ENCODE data around the gene PAIP2.

The PAIP2 gene

DNA sequence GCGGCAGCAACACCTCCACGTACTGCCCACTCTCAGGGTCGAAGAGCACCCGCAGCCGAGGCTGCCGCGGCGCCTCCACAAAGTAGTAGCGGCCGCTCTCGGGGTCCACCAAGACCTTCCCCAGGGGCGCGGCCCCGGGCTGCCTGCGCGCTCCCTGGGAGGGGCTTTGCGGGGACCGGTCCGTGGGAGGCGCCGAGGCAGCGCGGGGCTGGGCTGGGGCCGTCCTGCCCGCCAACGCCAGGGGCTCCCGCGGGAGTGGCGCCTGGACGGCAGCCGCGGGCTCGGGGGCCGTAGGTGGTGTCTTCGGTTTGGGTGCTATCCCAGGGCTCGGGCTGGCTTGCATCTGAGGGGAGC is 50.6 kb downstream of the PAIP2 start:
- Histone ChIP-seq H3K27ac (ENCODE audit: poor library complexity, severe bottlenecking) (peak overlapping the region; percentile 60), H3K36me3 (ENCODE audit: low read depth) (no peaks in the 10 kb centered on the region), H3K4me3 (ENCODE audit: severe bottlenecking) (no peak overlapping the region), H3K9me3 (ENCODE audit: severe bottlenecking) (no peaks in the 10 kb centered on the region), H3K27me3 (ENCODE audit: insufficient read depth, poor library complexity, severe bottlenecking) (no peaks in the 10 kb centered on the region), H3K4me1 (ENCODE audit: insufficient read depth, poor library complexity, severe bottlenecking) (peaks cover 12% of the 10 kb centered on the region)
- DNase-seq (ENCODE audit: low spot score) (no peak), ATAC-seq (ENCODE audit: low read depth) (no peak)
- TF ChIP-seq, protein P1, sequence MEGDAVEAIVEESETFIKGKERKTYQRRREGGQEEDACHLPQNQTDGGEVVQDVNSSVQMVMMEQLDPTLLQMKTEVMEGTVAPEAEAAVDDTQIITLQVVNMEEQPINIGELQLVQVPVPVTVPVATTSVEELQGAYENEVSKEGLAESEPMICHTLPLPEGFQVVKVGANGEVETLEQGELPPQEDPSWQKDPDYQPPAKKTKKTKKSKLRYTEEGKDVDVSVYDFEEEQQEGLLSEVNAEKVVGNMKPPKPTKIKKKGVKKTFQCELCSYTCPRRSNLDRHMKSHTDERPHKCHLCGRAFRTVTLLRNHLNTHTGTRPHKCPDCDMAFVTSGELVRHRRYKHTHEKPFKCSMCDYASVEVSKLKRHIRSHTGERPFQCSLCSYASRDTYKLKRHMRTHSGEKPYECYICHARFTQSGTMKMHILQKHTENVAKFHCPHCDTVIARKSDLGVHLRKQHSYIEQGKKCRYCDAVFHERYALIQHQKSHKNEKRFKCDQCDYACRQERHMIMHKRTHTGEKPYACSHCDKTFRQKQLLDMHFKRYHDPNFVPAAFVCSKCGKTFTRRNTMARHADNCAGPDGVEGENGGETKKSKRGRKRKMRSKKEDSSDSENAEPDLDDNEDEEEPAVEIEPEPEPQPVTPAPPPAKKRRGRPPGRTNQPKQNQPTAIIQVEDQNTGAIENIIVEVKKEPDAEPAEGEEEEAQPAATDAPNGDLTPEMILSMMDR (IDR thresholded peaks at IDR 0.05; ENCODE audit: poor library complexity, severe bottlenecking) = no peak

GRCh38 chr5:139392678-139393496 is 51.2 kb downstream of the PAIP2 start:
- DNase-seq (ENCODE audit: low spot score) = no peak
- no peak overlapping the region for H3K27ac ChIP-seq (ENCODE audit: poor library complexity, severe bottlenecking)

GRCh38 chr5:139393497-139394122 is 52.0 kb downstream of the PAIP2 start:
- DNase-seq (ENCODE audit: low spot score) (no peak), ATAC-seq (ENCODE audit: low read depth) (no peak)
- Histone ChIP-seq H3K27ac (ENCODE audit: poor library complexity, severe bottlenecking) (no peak overlapping the region), H3K9me3 (ENCODE audit: severe bottlenecking) (no peaks in the 10 kb centered on the region), H3K27me3 (ENCODE audit: insufficient read depth, poor library complexity, severe bottlenecking) (no peaks in the 10 kb centered on the region), H3K36me3 (ENCODE audit: low read depth) (no peaks in the 10 kb centered on the region), H3K4me3 (ENCODE audit: severe bottlenecking) (no peak overlapping the region), H3K4me1 (ENCODE audit: insufficient read depth, poor library complexity, severe bottlenecking) (peaks cover 12% of the 10 kb centered on the region)
- TF ChIP-seq, protein P1 (IDR thresholded peaks at IDR 0.05; ENCODE audit: poor library complexity, severe bottlenecking) = no peak

More at GRCh38 chr5:139392678-139393496, 51.2 kb downstream of the PAIP2 start:
- Histone ChIP-seq H3K4me3 (ENCODE audit: severe bottlenecking) (no peak overlapping the region), H3K27me3 (ENCODE audit: insufficient read depth, poor library complexity, severe bottlenecking) (no peaks in the 10 kb centered on the region), H3K9me3 (ENCODE audit: severe bottlenecking) (no peaks in the 10 kb centered on the region), H3K36me3 (ENCODE audit: low read depth) (no peaks in the 10 kb centered on the region), H3K4me1 (ENCODE audit: insufficient read depth, poor library complexity, severe bottlenecking) (peaks cover 12% of the 10 kb centered on the region)
- TF ChIP-seq, protein P1 (IDR thresholded peaks at IDR 0.05; ENCODE audit: poor library complexity, severe bottlenecking) = no peak
- ATAC-seq (ENCODE audit: low read depth) = no peak

- H3K4me1 ChIP-seq (ENCODE audit: insufficient read depth, poor library complexity, severe bottlenecking) = peaks cover 12% of the 10 kb centered on the region
- ATAC-seq (ENCODE audit: low read depth) (no peak), DNase-seq (ENCODE audit: low spot score) (no peak)
- H3K27me3 ChIP-seq (ENCODE audit: insufficient read depth, poor library complexity, severe bottlenecking) = no peaks in the 10 kb centered on the region
- H3K4me3 ChIP-seq (ENCODE audit: severe bottlenecking) = no peak overlapping the region
- no peaks in the 10 kb centered on the region for H3K36me3 ChIP-seq (ENCODE audit: low read depth)
- no peak overlapping the region for H3K27ac ChIP-seq (ENCODE audit: poor library complexity, severe bottlenecking)
- no peaks in the 10 kb centered on the region for H3K9me3 ChIP-seq (ENCODE audit: severe bottlenecking)
- TF ChIP-seq, protein P1 (IDR thresholded peaks at IDR 0.05; ENCODE audit: poor library complexity, severe bottlenecking) = no peak
These were observed 52.5 kb downstream of the PAIP2 start for GRCh38 chr5:139394123-139394653.

All from RWPE2 (cell line).